Ishikawa (cell line): Measurements from ENCODE around the gene TSPAN5.

Experiments
- CEBPB ChIP-seq: IDR thresholded peaks from 2 replicates; pipeline ENCODE4 v1.6.1; 2012
- CREB1 ChIP-seq: IDR thresholded peaks from 2 replicates; pipeline ENCODE4 v1.6.1; 2012; ENCODE audit warnings: low read depth
- EGR1 ChIP-seq: IDR thresholded peaks from 2 replicates; pipeline ENCODE4 v1.6.1; 2012
- EP300 ChIP-seq: IDR thresholded peaks from 2 replicates; pipeline ENCODE4 v1.6.1; 2012; ENCODE audit warnings: borderline replicate concordance
- FOXM1 ChIP-seq: IDR thresholded peaks from 2 replicates; pipeline ENCODE4 v1.6.1; 2012; ENCODE audit warnings: low read depth, borderline replicate concordance
- MAX ChIP-seq: IDR thresholded peaks from 2 replicates; pipeline ENCODE4 v1.6.1; 2012
- NFIC ChIP-seq: IDR thresholded peaks from 2 replicates; pipeline ENCODE4 v1.6.1; 2012
- RAD21 ChIP-seq: IDR thresholded peaks from 2 replicates; pipeline ENCODE4 v1.6.1; 2012; ENCODE audit warnings: low read depth
- REST ChIP-seq: IDR thresholded peaks from 2 replicates; pipeline ENCODE4 v1.6.1; 2012; ENCODE audit warnings: low read depth, mild to moderate bottlenecking
- TAF1 ChIP-seq: IDR thresholded peaks from 2 replicates; pipeline ENCODE4 v1.6.1; 2012; ENCODE audit warnings: low read depth, mild to moderate bottlenecking
- TCF12 ChIP-seq: IDR thresholded peaks from 2 replicates; pipeline ENCODE4 v1.6.1; 2012; ENCODE audit warnings: low read depth
- TEAD4 ChIP-seq: IDR thresholded peaks from 2 replicates; pipeline ENCODE4 v1.6.1; 2012
- USF1 ChIP-seq: IDR thresholded peaks from 2 replicates; pipeline ENCODE4 v1.6.1; 2012
- YY1 ChIP-seq: IDR thresholded peaks from 2 replicates; pipeline ENCODE4 v1.6.1; 2012; ENCODE audit warnings: low read depth
- ZBTB7A ChIP-seq: IDR thresholded peaks from 2 replicates; pipeline ENCODE4 v1.6.1; 2012; ENCODE audit warnings: low read depth

TSPAN5 gene

GRCh38 chr4:98565681-98566301 lies 92.6 kb downstream of the TSPAN5 start:
- TF ChIP-seq EGR1: no peak
- no peak for TF ChIP-seq REST
- no peak for TF ChIP-seq TCF12
- TF ChIP-seq FOXM1: no peak
- TF ChIP-seq USF1: no peak
- TF ChIP-seq CEBPB: no peak
- no peak for TF ChIP-seq TEAD4
- no peak for TF ChIP-seq ZBTB7A

- TF ChIP-seq CREB1 (no peak), EGR1 (no peak), REST (no peak), NFIC (no peak), EP300 (no peak), USF1 (no peak), CEBPB (no peak), FOXM1 (no peak), ZBTB7A (no peak), RAD21 (no peak), TEAD4 (no peak), TAF1 (no peak), MAX (no peak), TCF12 (no peak)
These were observed 93.6 kb downstream of the TSPAN5 start for GRCh38 chr4:98564852-98565251.

- TF ChIP-seq TCF12 (no peak), RAD21 (no peak), YY1 (no peak)
These were observed 98.1 kb downstream of the TSPAN5 start for GRCh38 chr4:98560321-98560720.

GRCh38 chr4:98558471-98559169 lies 99.8 kb downstream of the TSPAN5 start:
- no peak for TF ChIP-seq MAX
- TF ChIP-seq USF1: no peak
- no peak for TF ChIP-seq TEAD4

GRCh38 chr4:98557194-98557892 lies 101.1 kb downstream of the TSPAN5 start:
- TF ChIP-seq CREB1 (no peak), TAF1 (no peak), EP300 (no peak), EGR1 (no peak), RAD21 (no peak), NFIC (no peak), FOXM1 (no peak), TCF12 (no peak), MAX (no peak)

- no peak for TF ChIP-seq NFIC
- no peak for TF ChIP-seq TCF12
- TF ChIP-seq REST: no peak
These were observed 102.0 kb downstream of the TSPAN5 start for GRCh38 chr4:98556451-98556850.
